Measurements from ENCODE around the gene POP5.
"Not testable (repeated sequence)": the region's sequence is repeated elsewhere in the genome, so short reads cannot be mapped to it uniquely, and the experiment has no call there.

POP5 gene

DNA sequence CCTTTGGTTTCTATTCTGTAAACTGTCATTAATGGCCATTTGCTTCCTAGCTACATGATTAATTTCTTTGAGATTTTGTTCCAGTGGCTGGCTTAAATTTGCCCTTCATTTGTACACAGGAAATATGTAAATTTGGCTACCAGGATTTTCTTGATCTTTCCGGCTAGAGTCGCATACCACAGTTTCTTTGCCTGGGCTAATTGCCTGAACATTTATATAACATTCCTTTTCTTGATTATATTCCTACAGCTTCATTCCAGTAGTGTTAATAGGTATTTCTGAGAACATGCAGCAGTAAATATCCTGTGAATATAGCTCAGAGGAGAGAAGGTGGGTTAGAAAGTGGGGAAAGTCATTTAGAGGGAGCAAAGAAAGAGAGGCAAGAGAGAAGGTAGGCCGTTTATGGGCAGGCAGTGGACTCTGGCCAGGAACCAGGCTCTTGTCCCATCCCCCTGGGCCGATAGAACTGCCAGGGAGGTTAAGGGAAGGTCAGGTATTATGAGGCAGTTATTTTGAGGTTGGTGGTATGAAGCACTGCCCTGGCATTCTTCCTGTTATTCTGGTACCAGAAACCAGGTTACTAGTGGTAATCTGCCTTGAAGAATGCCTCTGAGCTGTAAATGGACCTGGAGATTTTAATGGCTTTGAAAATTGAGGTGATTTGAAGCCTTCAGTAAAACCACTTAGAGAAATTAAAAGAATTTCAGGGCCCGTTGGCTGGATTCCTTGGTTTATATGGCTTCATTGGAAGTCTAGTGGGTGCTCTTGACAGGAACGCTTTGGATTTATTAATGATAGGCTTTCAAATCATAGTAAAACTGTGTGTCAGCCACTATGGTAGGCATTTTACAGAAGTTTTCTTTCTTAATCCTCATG lies 42.7 kb downstream of the POP5 start:
- peak; percentile 80 for DNase-seq (ENCODE audit: low read depth)

- no peak for DNase-seq (ENCODE audit: low read depth)
Observed at GRCh38 chr12:120537856-120538220, 43.4 kb downstream of the POP5 start.

DNA sequence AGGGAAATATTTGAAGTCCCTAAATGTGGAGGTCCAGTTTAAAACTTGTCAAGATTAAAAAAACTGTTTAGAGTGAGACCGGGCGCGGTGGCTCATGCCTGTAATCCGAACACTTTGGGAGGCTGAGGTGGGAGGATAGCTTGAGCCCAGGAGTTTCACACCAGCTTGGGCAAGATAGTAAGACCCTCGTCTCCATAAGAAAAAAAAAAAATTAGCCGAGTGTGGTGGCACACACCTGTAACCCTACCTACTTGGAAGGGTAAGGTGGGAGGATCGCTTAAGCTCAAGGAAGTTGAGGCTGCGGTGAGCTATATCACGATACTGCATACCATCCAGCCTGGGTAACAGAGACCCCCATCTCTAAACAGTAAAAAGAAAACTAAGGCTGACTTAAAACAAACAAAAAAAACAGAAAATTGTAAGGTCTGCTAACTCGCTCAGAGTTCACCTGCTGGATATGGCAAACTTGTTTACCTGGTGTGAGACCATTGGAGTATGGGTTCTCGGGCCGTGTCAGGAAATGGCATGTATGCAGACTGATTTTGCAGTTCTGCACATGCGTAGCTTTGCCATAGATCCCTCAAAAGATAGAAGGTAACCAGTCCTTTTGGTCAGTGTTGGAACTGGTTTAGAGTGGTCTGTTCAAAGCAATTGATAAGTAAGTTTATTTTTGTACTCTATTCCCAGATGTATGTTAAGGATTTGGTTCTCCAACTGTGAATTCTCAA lies 45.0 kb downstream of the POP5 start:
- no peak for DNase-seq (ENCODE audit: low read depth)

- DNase-seq (ENCODE audit: low read depth), result peak; percentile 83
Observed at GRCh38 chr12:120534703-120535655, 46.2 kb downstream of the POP5 start.

DNA sequence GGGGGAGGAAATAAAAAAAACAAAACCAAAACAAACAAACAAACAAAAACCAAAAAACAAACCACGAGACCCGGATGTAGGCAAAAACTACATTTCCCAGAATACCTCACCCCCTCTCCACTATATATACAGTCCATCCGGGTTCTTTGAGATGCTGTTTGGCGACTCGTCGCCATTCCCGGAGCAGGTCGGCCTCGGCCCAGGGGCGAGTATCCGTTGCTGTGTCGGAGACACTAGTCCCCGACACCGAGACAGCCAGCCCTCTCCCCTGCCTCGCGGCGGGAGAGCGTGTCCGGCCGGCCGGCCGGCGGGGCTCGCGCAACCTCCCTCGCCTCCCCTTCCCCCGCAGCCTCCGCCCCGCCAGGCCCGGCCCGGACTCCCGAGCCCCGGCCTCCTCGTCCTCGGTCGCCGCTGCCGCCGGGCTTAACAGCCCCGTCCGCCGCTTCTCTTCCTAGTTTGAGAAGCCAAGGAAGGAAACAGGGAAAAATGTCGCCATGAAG lies 46.9 kb downstream of the POP5 start, which contains the start of gene RNF10:
Gene RNF10 (plus strand): TSS at position 154 of the 500 bp plus-strand sequence. CDS start 456 bp downstream, outside the sequence.
- DNase-seq (ENCODE audit: low read depth), result peak; percentile 85

- DNase-seq (ENCODE audit: low read depth), result no peak
Observed at GRCh38 chr12:120532701-120533238, 48.4 kb downstream of the POP5 start.

DNA sequence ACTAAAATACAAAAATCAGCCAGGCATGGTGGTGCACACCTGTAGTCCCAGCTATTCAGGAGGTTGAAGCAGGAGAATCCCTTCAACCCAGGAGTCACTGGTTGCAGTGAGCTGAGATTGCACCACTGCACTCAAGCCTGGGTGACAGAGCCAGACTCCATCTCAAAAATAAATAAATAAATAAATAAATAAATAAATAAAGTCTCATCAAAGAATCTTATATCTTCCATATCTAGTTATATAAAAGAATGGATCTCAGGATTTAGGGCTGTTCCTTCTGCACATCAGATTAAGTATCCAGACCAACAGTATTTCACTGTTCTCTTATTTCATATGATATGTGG lies 50.8 kb downstream of the POP5 start:
- DNase-seq (ENCODE audit: low read depth), result not testable (repeated sequence)

- peak; percentile 56 for DNase-seq (ENCODE audit: low read depth)
Observed at GRCh38 chr12:120529641-120530417, 51.4 kb downstream of the POP5 start.

- DNase-seq (ENCODE audit: low read depth), result peak; percentile 86
Observed at GRCh38 chr12:120528861-120529525, 52.2 kb downstream of the POP5 start, which contains the start of gene COQ5. TSS of gene COQ5 (minus strand) at chr12:120529158. CDS start at chr12:120529141, 17 bp downstream.
